ENCODE data around the gene TRMT10B. TPM values are rescaled to one million over a fixed set of nuclear protein-coding genes. Genes with fewer than 3 reads are reported as not detected.

TRMT10B gene
- total and polyA plus RNA-seq, 2 of the 13 experiments (the other 11 are each of a cell fraction or from before 2014, with no cell fraction given), result 3.1 to 3.9 TPM

- no peak for TF ChIP-seq CEBPZ (IDR thresholded peaks at IDR 0.05; ENCODE audit: low read length)
- TF ChIP-seq NKX3-1 (CRISPR knock-in tag; IDR thresholded peaks at IDR 0.05), result peak; percentile 61; the same call in 1 of the 2 replicates
- TF ChIP-seq JUND (CRISPR knock-in tag; IDR thresholded peaks at IDR 0.05), result no peak; the same call in 1 of the 2 replicates
- TF ChIP-seq ZNF775 (CRISPR knock-in tag; IDR thresholded peaks at IDR 0.05; ENCODE audit: borderline replicate concordance), result no peak
- peak; percentile 97 for TF ChIP-seq POLR2AphosphoS5 (IDR thresholded peaks at IDR 0.05; ENCODE audit: low read depth, low read length)
- peak; percentile 80 for TF ChIP-seq CHD2 (IDR thresholded peaks at IDR 0.05; ENCODE audit: low read depth, low read length)
- TF ChIP-seq SIX1 (CRISPR knock-in tag; IDR thresholded peaks at IDR 0.05; ENCODE audit: borderline replicate concordance), result no peak
- peak; percentile 72 for TF ChIP-seq SPEN (CRISPR knock-in tag; IDR thresholded peaks at IDR 0.05; ENCODE audit: low read depth)
- TF ChIP-seq ZNF44 (CRISPR knock-in tag; IDR thresholded peaks at IDR 0.05), result 0 out of 2 replicates have a peak, but pooled peaks have one; percentile 26
- TF ChIP-seq TSC22D2 (CRISPR knock-in tag; IDR thresholded peaks at IDR 0.05; ENCODE audit: borderline replicate concordance), result no peak
- peak; percentile 68; the same call in 1 of the 2 replicates for TF ChIP-seq ARID2 (CRISPR knock-in tag; IDR thresholded peaks at IDR 0.05; ENCODE audit: borderline replicate concordance)
- TF ChIP-seq FIP1L1 (IDR thresholded peaks at IDR 0.05; ENCODE audit: borderline replicate concordance, insufficient read depth, low read depth, low read length), result no peak
- no peak for TF ChIP-seq DBP (CRISPR knock-in tag; IDR thresholded peaks at IDR 0.05; ENCODE audit: not compliant biosample characterization)
- peak; percentile 77; the same call in 1 of the 2 replicates for TF ChIP-seq NFKB2 (CRISPR knock-in tag; IDR thresholded peaks at IDR 0.05; ENCODE audit: borderline replicate concordance)
- TF ChIP-seq ZBTB43 (CRISPR knock-in tag; conservative IDR thresholded peaks at IDR 0.05), result no peak
- peak; percentile 96 for TF ChIP-seq ZNF547 (CRISPR knock-in tag; IDR thresholded peaks at IDR 0.05)
- TF ChIP-seq TEF (CRISPR knock-in tag; IDR thresholded peaks at IDR 0.05), result no peak
- peak; percentile 93 for TF ChIP-seq KMT2B (CRISPR knock-in tag; IDR thresholded peaks at IDR 0.05)
- no peak for TF ChIP-seq TAF15 (IDR thresholded peaks at IDR 0.05; ENCODE audit: low read depth, low read length, poor library complexity, severe bottlenecking)
- TF ChIP-seq IRF9 (CRISPR knock-in tag; IDR thresholded peaks at IDR 0.05; ENCODE audit: borderline replicate concordance), result peak; percentile 39; the same call in 1 of the 2 replicates
- no peak for TF ChIP-seq NFIC (IDR thresholded peaks at IDR 0.05; ENCODE audit: low read length)
- no peak for TF ChIP-seq CHCHD3 (CRISPR knock-in tag; IDR thresholded peaks at IDR 0.05)
Measured at GRCh38 chr9:37784616-37785483, 31.2 kb downstream of the TRMT10B start, which contains the start of gene EXOSC3 (continued).
